Measurements from ENCODE around the gene ZXDA. TPM values are rescaled to one million over a fixed set of nuclear protein-coding genes. Genes with fewer than 3 reads are reported as not detected.

ZXDA gene
- total RNA-seq, 2 experiments from 2014 or later: 17.5 to 17.7 TPM

- peak overlapping the region; percentile 74 for H3K27ac Mint-ChIP-seq
- peaks cover 42% of the 10 kb centered on the region for H3K4me1 Mint-ChIP-seq (ENCODE audit: low read depth)
- ATAC-seq (ENCODE audit: poor library complexity): no peak
- Histone ChIP-seq H3K9me3 (ENCODE audit: control insufficient read depth in 1 of 2, insufficient read depth in 1 of 2, low read length in 2 of 2) (no peaks in the 10 kb centered on the region), H3K4me3 (ENCODE audit: low read length) (peak overlapping the region; percentile 15), H3K36me3 (ENCODE audit: insufficient read depth, low read length) (no peaks in the 10 kb centered on the region), H3K4me1 (ENCODE audit: insufficient read depth, low read length) (peaks cover 14% of the 10 kb centered on the region), H3K27me3 (ENCODE audit: control insufficient read depth in 1 of 2, insufficient read depth in 2 of 2, low read length in 2 of 2) (no peaks in the 10 kb centered on the region), H3K27ac (ENCODE audit: low read depth in 1 of 2, low read length in 2 of 2) (no peak overlapping the region)
- intact Hi-C loops (cut with DNase I, micrococcal nuclease): no loop called here
- peaks cover 34% of the 10 kb centered on the region for H3K36me3 Mint-ChIP-seq (ENCODE audit: low read depth)
- no peak for TF ChIP-seq CTCF (IDR thresholded peaks at IDR 0.05)
- peak overlapping the region; percentile 82 for H3K4me3 Mint-ChIP-seq
- H3K9me3 Mint-ChIP-seq: no peaks in the 10 kb centered on the region
- DNase-seq: peak in 1 of 14 experiments; percentile 26
- ChIA-PET CTCF (no interaction called here), POLR2A (interaction anchor here (1.3 kb wide), 1 partner anchor 619 kb away, joined by 5 read pairs; the partner anchor contains the start of gene FAAH2)
- no peaks in the 10 kb centered on the region for H3K27me3 Mint-ChIP-seq
These were observed 5.1 kb downstream of the ZXDA start for GRCh38 chrX:57905141-57905540.

- Mint-ChIP-seq H3K36me3 (ENCODE audit: low read depth) (peaks cover 34% of the 10 kb centered on the region), H3K9me3 (no peaks in the 10 kb centered on the region), H3K4me1 (ENCODE audit: low read depth) (peaks cover 42% of the 10 kb centered on the region), H3K4me3 (no peak overlapping the region), H3K27me3 (no peaks in the 10 kb centered on the region), H3K27ac (no peak overlapping the region)
- no peak for ATAC-seq (ENCODE audit: poor library complexity)
- no peak for TF ChIP-seq CTCF (IDR thresholded peaks at IDR 0.05)
- no peaks in the 10 kb centered on the region for H3K27me3 ChIP-seq (ENCODE audit: control insufficient read depth in 1 of 2, insufficient read depth in 2 of 2, low read length in 2 of 2)
- POLR2A ChIA-PET: interaction anchor here (0.7 to 1.3 kb wide), 2 partner anchors 14 to 618 kb away, joined by 3 to 5 read pairs; partner anchors contain the start of gene FAAH2
- no peak for DNase-seq
- no peaks in the 10 kb centered on the region for H3K36me3 ChIP-seq (ENCODE audit: insufficient read depth, low read length)
- H3K4me3 ChIP-seq (ENCODE audit: low read length): no peak overlapping the region
- intact Hi-C loops (cut with DNase I, micrococcal nuclease): no loop called here
- no peaks in the 10 kb centered on the region for H3K9me3 ChIP-seq (ENCODE audit: control insufficient read depth in 1 of 2, insufficient read depth in 1 of 2, low read length in 2 of 2)
- no peak overlapping the region for H3K27ac ChIP-seq (ENCODE audit: low read depth in 1 of 2, low read length in 2 of 2)
- CTCF ChIA-PET: no interaction called here
- peaks cover 12% of the 10 kb centered on the region for H3K4me1 ChIP-seq (ENCODE audit: insufficient read depth, low read length)
These were observed 5.9 kb downstream of the ZXDA start for GRCh38 chrX:57904176-57904880.

- no peaks in the 10 kb centered on the region for H3K9me3 Mint-ChIP-seq
- H3K36me3 Mint-ChIP-seq (ENCODE audit: low read depth): peaks cover 31% of the 10 kb centered on the region
- intact Hi-C loops (cut with DNase I, micrococcal nuclease): no loop called here
- POLR2A ChIA-PET: no interaction called here
- DNase-seq (no peak), ATAC-seq (ENCODE audit: poor library complexity) (no peak)
- no peak overlapping the region for H3K27ac Mint-ChIP-seq
- no peak for TF ChIP-seq CTCF (IDR thresholded peaks at IDR 0.05)
- Histone ChIP-seq H3K36me3 (ENCODE audit: insufficient read depth, low read length) (no peaks in the 10 kb centered on the region), H3K4me1 (ENCODE audit: insufficient read depth, low read length) (peaks cover 6% of the 10 kb centered on the region), H3K4me3 (ENCODE audit: low read length) (no peak overlapping the region), H3K27ac (ENCODE audit: low read depth in 1 of 2, low read length in 2 of 2) (no peak overlapping the region), H3K9me3 (ENCODE audit: control insufficient read depth in 1 of 2, insufficient read depth in 1 of 2, low read length in 2 of 2) (no peaks in the 10 kb centered on the region), H3K27me3 (ENCODE audit: control insufficient read depth in 1 of 2, insufficient read depth in 2 of 2, low read length in 2 of 2) (no peaks in the 10 kb centered on the region)
- peaks cover 38% of the 10 kb centered on the region for H3K4me1 Mint-ChIP-seq (ENCODE audit: low read depth)
- H3K4me3 Mint-ChIP-seq: no peak overlapping the region
- CTCF ChIA-PET: no interaction called here
- H3K27me3 Mint-ChIP-seq: no peaks in the 10 kb centered on the region
These were observed 7.6 kb downstream of the ZXDA start for GRCh38 chrX:57902633-57903032.
